CD14-positive monocyte (primary cell): ENCODE data around the gene ZEB1. TPM values are rescaled to one million over a fixed set of nuclear protein-coding genes. Genes with fewer than 3 reads are reported as not detected.
"Not testable (repeated sequence)": the region's sequence is repeated elsewhere in the genome, so short reads cannot be mapped to it uniquely, and the experiment has no call there.

Experiments
- DNase-seq, 3 donors: peaks; one replicate each; pipeline ENCODE4 v3.0.0-alpha.2; 2011 to 2022
- H2AFZ ChIP-seq: 2 replicates; pipeline ENCODE4 v1.6.0; 2012; ENCODE audit warnings: mild to moderate bottlenecking, low read depth, low read length, inconsistent platforms; ENCODE audit not compliant: insufficient read depth, poor library complexity, severe bottlenecking
- H3K27ac ChIP-seq, 2 donors: 1 replicate in 1 of 2; 2 replicates in 1 of 2; pipeline ENCODE4 v1.5.1; 2012 to 2013; ENCODE audit warnings: low read length in 2 of 2, control low read depth in 1 of 2, inconsistent platforms in 1 of 2, low read depth in 1 of 2, mild to moderate bottlenecking in 1 of 2
- H3K27me3 ChIP-seq, 2 donors: one replicate each; pipeline versions ENCODE4 v1.6.0 to v1.6.1; 2011 to 2013; ENCODE audit warnings: low read length in 2 of 2; ENCODE audit not compliant: control insufficient read depth in 2 of 2, insufficient read depth in 2 of 2
- H3K36me3 ChIP-seq, 2 donors: replicated peaks in 1 of 2; 1 replicate in 1 of 2; 2 replicates in 1 of 2; pipeline versions ENCODE4 v1.5.1 to v1.6.1; 2012 to 2013; ENCODE audit warnings: low read length in 2 of 2, control low read depth in 1 of 2, inconsistent platforms in 1 of 2, mild to moderate bottlenecking in 1 of 2; ENCODE audit not compliant: insufficient read depth in 2 of 2, control insufficient read depth in 1 of 2
- H3K4me1 ChIP-seq, 2 donors: 1 replicate in 1 of 2; 2 replicates in 1 of 2; pipeline versions ENCODE4 v1.5.1 to v1.6.1; 2012 to 2013; ENCODE audit warnings: low read length in 2 of 2, control low read depth in 1 of 2, inconsistent platforms in 1 of 2, mild to moderate bottlenecking in 1 of 2, moderate library complexity in 1 of 2; ENCODE audit not compliant: insufficient read depth in 2 of 2, control insufficient read depth in 1 of 2
- H3K4me2 ChIP-seq: replicated peaks from 2 replicates; pipeline ENCODE3; 2012; ENCODE audit warnings: low read length, moderate library complexity, mild to moderate bottlenecking; ENCODE audit not compliant: poor library complexity, severe bottlenecking; ENCODE audit errors: extremely low read depth
- H3K4me3 ChIP-seq, 3 experiments: fragments of 200-600 bp in 1 of 3; sonication (generic) in 1 of 3; replicated peaks in 1 of 3; 1 replicate in 2 of 3; 2 replicates in 1 of 3; pipeline ENCODE4 v1.5.1; 2011 to 2013; ENCODE audit warnings: low read length in 3 of 3, mild to moderate bottlenecking in 3 of 3, control low read depth in 2 of 3, low read depth in 2 of 3, inconsistent platforms in 1 of 3, moderate library complexity in 1 of 3
- H3K79me2 ChIP-seq: 2 replicates; pipeline ENCODE4 v1.6.0; 2012; ENCODE audit warnings: mild to moderate bottlenecking, control low read depth, inconsistent platforms, low read length, moderate library complexity; ENCODE audit not compliant: insufficient read depth
- H3K9ac ChIP-seq: 2 replicates; pipeline ENCODE4 v1.6.0; 2017; ENCODE audit warnings: low read length, mild to moderate bottlenecking; ENCODE audit not compliant: insufficient read depth, poor library complexity, severe bottlenecking
- H3K9me3 ChIP-seq, 2 donors: replicated peaks in 1 of 2; 1 replicate in 1 of 2; 2 replicates in 1 of 2; pipeline versions ENCODE4 v1.5.1 to v1.6.1; 2012 to 2013; ENCODE audit warnings: low read length in 2 of 2, control low read depth in 1 of 2; ENCODE audit not compliant: control insufficient read depth in 1 of 2, insufficient read depth in 1 of 2
- H4K20me1 ChIP-seq: 2 replicates; pipeline ENCODE4 v1.6.0; 2012; ENCODE audit warnings: mild to moderate bottlenecking, low read length, control low read depth, moderate library complexity; ENCODE audit not compliant: insufficient read depth
- H3K27ac Mint-ChIP-seq, 7 donors: one replicate each; pipeline ENCODE4 v1.8.0; 2020; ENCODE audit warnings: mild to moderate bottlenecking in 7 of 7, mixed read lengths in 7 of 7, moderate library complexity in 6 of 7, inconsistent platforms in 2 of 7
- H3K27me3 Mint-ChIP-seq, 3 donors: one replicate each; pipeline ENCODE4 v1.8.0; 2021 to 2022; ENCODE audit warnings: low read depth in 3 of 3, mild to moderate bottlenecking in 3 of 3, mixed read lengths in 3 of 3, moderate library complexity in 3 of 3, inconsistent platforms in 1 of 3
- H3K36me3 Mint-ChIP-seq, 2 donors: one replicate each; pipeline ENCODE4 v1.8.0; 2020; ENCODE audit warnings: mixed read lengths in 2 of 2, inconsistent platforms in 1 of 2, mild to moderate bottlenecking in 1 of 2
- H3K4me1 Mint-ChIP-seq: one replicate; pipeline ENCODE4 v1.8.0; 2020; ENCODE audit warnings: mild to moderate bottlenecking, mixed read lengths
- H3K4me3 Mint-ChIP-seq, 2 donors: one replicate each; pipeline ENCODE4 v1.8.0; 2020; ENCODE audit warnings: mild to moderate bottlenecking in 2 of 2, mixed read lengths in 2 of 2, moderate library complexity in 1 of 2
- H3K9me3 Mint-ChIP-seq, 7 donors: one replicate each; pipeline ENCODE4 v1.8.0; 2020 to 2022; ENCODE audit warnings: mixed read lengths in 7 of 7, mild to moderate bottlenecking in 6 of 7, moderate library complexity in 6 of 7, inconsistent platforms in 2 of 7
- WGBS: methylation state at CpG from one replicate; pipeline ENCODE4 v1.1.5; 2013; ENCODE audit warnings: missing lambda C conversion rate; ENCODE audit not compliant: insufficient coverage; 5-methylcytosine and 5-hydroxymethylcytosine counted together
- intact Hi-C, 2 donors: fragments of 100-400 bp; cut with micrococcal nuclease; formaldehyde crosslinking; loops; one replicate each; pipeline versions ENCODE4 v1.15.0 to v1.15.1; 2023
- polyA plus RNA-seq, 3 donors: library from polyadenylated mRNA; depleted of rRNA in 1 of 3; unstranded in 2 of 3; stranded (reverse) in 1 of 3; fragments of 300-500 nt in 2 of 3; fragments of >200 nt in 1 of 3; fragmentation: Illumina TruSeq in 2 of 3; gene quantifications; 1 replicate in 2 of 3; 2 replicates in 1 of 3; pipeline ENCODE4 v1.2.3, GENCODE V29; 2012 to 2021
- TF ChIP-seq, protein P1 (sequence below): fragments of 200-600 bp; IDR thresholded peaks from one replicate; pipeline ENCODE4 v1.8.0; 2022; ENCODE audit warnings: antibody characterized with exemption, mild to moderate bottlenecking

Gene ZEB1
- polyA plus RNA-seq, 3 donors: 0.13 to 0.20 TPM; not detected in 1

- DNase-seq: no peak
- Histone ChIP-seq H3K79me2 (no peaks in the 10 kb centered on the region), H4K20me1 (no peaks in the 10 kb centered on the region), H3K27ac (no peak overlapping the region), H3K4me1 (no peaks in the 10 kb centered on the region), H3K27me3 (no peaks in the 10 kb centered on the region), H3K4me2 (no peak overlapping the region), H2AFZ (no peak overlapping the region), H3K9me3 (no peaks in the 10 kb centered on the region), H3K4me3 (no peak overlapping the region), H3K9ac (no peak overlapping the region), H3K36me3 (no peaks in the 10 kb centered on the region)
- TF ChIP-seq, protein P1, sequence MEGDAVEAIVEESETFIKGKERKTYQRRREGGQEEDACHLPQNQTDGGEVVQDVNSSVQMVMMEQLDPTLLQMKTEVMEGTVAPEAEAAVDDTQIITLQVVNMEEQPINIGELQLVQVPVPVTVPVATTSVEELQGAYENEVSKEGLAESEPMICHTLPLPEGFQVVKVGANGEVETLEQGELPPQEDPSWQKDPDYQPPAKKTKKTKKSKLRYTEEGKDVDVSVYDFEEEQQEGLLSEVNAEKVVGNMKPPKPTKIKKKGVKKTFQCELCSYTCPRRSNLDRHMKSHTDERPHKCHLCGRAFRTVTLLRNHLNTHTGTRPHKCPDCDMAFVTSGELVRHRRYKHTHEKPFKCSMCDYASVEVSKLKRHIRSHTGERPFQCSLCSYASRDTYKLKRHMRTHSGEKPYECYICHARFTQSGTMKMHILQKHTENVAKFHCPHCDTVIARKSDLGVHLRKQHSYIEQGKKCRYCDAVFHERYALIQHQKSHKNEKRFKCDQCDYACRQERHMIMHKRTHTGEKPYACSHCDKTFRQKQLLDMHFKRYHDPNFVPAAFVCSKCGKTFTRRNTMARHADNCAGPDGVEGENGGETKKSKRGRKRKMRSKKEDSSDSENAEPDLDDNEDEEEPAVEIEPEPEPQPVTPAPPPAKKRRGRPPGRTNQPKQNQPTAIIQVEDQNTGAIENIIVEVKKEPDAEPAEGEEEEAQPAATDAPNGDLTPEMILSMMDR: no peak
- Mint-ChIP-seq H3K36me3 (no peaks in the 10 kb centered on the region), H3K4me3 (no peak overlapping the region), H3K4me1 (no peaks in the 10 kb centered on the region), H3K27ac (no peak overlapping the region), H3K27me3 (peaks cover 0 to 2% (median 0%) of the 10 kb centered on the region in 3 donors), H3K9me3 (peaks cover 0 to 7% (median 0%) of the 10 kb centered on the region in 7 donors)
- intact Hi-C loops: no loop called here
These were observed 85.6 kb downstream of the ZEB1 start for GRCh38 chr10:31404640-31405039.

DNA sequence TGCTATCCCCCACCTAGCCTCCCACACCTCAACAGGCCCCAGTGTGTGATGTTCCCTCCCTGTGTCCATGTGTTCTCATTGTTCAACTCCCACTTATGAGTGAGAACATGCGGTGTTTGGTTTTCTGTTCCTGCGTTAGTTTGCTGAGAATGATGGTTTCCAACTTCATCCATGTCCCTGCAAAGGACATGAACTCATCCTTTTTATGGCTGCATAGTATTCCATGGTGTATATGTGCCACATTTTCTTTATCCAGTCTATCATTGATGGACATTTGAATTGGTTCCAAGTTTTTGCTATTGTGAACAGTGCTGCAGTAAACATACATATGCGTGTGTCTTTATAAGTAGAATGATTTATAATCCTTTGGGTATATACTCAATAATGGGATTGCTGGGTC is 86.8 kb downstream of the ZEB1 start:
- H3K36me3 ChIP-seq, H3K27me3 ChIP-seq, H3K36me3 Mint-ChIP-seq, H3K4me1 Mint-ChIP-seq, H4K20me1 ChIP-seq, H3K4me3 Mint-ChIP-seq, H3K9me3 ChIP-seq, H3K4me3 ChIP-seq, H3K4me2 ChIP-seq, H2AFZ ChIP-seq, H3K9me3 Mint-ChIP-seq, H3K27ac ChIP-seq, H3K79me2 ChIP-seq, H3K9ac ChIP-seq, H3K27me3 Mint-ChIP-seq, H3K4me1 ChIP-seq, DNase-seq, H3K27ac Mint-ChIP-seq, intact Hi-C loops: not testable (repeated sequence)
- WGBS: no CpG with 5 or more reads among the region's 3 CpGs

DNA sequence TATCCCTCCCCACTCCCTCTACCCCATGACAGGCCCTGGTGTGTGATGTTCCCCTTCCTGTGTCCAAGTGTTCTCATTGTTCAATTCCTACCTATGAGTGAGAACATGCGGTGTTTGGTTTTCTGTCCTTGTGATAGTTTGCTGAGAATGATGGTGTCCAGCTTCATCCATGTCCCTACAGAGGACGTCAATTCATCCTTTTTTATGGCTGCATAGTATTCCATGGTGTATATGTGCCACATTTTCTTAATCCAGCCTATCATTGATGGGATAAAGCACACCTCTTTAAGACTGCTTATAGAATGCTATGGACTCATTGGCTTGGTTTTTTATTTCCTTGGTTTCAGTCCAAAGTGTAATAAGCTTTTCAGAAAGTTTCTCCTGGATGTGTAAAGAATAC is 93.4 kb downstream of the ZEB1 start:
- H3K9me3 Mint-ChIP-seq: peaks cover 0 to 12% (median 0%) of the 10 kb centered on the region in 7 donors
- H3K27ac ChIP-seq, H3K9me3 ChIP-seq, H3K27me3 Mint-ChIP-seq, DNase-seq, H3K27ac Mint-ChIP-seq, H3K79me2 ChIP-seq, H3K4me3 Mint-ChIP-seq, intact Hi-C loops, H3K4me3 ChIP-seq, H3K27me3 ChIP-seq, H3K36me3 ChIP-seq, H2AFZ ChIP-seq, H4K20me1 ChIP-seq, H3K4me1 ChIP-seq, H3K9ac ChIP-seq, H3K36me3 Mint-ChIP-seq, H3K4me2 ChIP-seq, H3K4me1 Mint-ChIP-seq: not testable (repeated sequence)
- no CpG with 5 or more reads among the region's 2 CpGs for WGBS
